ENCODE data around the gene FUZ. TPM values are rescaled to one million over a fixed set of nuclear protein-coding genes. Genes with fewer than 3 reads are reported as not detected.

FUZ gene
- total RNA-seq, 1 donor from 2014 or later: 25.8 TPM

DNA sequence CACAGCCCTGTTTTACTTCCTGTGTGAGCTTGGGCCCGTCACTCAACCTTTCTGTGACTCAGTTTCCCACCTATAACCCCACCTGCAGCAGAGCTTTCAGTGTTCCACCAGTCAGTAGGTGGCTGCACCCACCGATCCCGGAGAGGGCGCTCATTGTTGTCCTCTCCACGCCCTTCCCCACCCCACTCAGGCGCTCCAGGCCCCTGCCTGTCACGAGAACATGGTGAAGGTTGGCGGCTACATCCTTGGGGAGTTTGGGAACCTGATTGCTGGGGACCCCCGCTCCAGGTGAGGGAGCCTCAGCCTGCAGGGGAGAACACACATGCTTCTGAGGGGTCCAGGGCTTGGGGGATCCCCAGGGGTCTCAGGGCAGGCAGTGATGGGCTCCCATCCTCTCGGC lies 12.3 kb downstream of the FUZ start:
- Mint-ChIP-seq H3K27ac (no peak overlapping the region), H3K36me3 (peaks cover 36% of the 10 kb centered on the region), H3K27me3 (ENCODE audit: low read depth) (no peaks in the 10 kb centered on the region), H3K4me3 (no peak overlapping the region), H3K4me1 (peaks cover 4% of the 10 kb centered on the region), H3K9me3 (no peaks in the 10 kb centered on the region)
- TF ChIP-seq, protein P1, sequence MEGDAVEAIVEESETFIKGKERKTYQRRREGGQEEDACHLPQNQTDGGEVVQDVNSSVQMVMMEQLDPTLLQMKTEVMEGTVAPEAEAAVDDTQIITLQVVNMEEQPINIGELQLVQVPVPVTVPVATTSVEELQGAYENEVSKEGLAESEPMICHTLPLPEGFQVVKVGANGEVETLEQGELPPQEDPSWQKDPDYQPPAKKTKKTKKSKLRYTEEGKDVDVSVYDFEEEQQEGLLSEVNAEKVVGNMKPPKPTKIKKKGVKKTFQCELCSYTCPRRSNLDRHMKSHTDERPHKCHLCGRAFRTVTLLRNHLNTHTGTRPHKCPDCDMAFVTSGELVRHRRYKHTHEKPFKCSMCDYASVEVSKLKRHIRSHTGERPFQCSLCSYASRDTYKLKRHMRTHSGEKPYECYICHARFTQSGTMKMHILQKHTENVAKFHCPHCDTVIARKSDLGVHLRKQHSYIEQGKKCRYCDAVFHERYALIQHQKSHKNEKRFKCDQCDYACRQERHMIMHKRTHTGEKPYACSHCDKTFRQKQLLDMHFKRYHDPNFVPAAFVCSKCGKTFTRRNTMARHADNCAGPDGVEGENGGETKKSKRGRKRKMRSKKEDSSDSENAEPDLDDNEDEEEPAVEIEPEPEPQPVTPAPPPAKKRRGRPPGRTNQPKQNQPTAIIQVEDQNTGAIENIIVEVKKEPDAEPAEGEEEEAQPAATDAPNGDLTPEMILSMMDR (IDR thresholded peaks at IDR 0.05; ENCODE audit: unreplicated experiment): no peak
- DNase-seq (ENCODE audit: low spot score in 2 of 2, unreplicated experiment in 2 of 2): no peak

DNA sequence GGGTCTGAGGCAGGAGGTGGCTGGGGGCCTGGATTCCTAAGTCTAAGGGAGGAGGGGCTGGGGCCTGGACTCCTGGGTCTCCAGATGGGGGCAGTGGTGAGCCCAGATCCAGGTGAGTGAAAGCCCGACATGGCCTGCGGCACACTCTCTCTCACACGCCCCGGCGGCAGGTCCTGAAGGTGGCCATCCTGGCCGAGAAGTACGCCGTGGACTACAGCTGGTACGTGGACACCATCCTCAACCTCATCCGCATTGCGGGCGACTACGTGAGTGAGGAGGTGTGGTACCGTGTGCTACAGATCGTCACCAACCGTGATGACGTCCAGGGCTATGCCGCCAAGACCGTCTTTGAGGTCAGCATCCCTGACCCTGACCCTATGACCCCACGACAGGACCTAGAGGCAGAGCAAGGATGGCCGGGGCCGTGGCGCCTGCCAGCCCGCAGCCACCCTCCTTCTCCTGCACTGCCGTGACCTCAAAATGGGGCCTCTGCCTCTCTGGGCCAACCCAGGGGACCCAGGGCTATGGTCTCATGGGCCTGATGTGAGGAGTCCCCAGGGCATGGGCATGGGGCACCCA lies 13.2 kb downstream of the FUZ start:
- H3K27ac Mint-ChIP-seq: no peak overlapping the region
- H3K9me3 Mint-ChIP-seq: no peaks in the 10 kb centered on the region
- H3K27me3 Mint-ChIP-seq (ENCODE audit: low read depth): no peaks in the 10 kb centered on the region
- H3K36me3 Mint-ChIP-seq: peaks cover 38% of the 10 kb centered on the region
- TF ChIP-seq, protein P1 (IDR thresholded peaks at IDR 0.05; ENCODE audit: unreplicated experiment): no peak
- peaks cover 4% of the 10 kb centered on the region for H3K4me1 Mint-ChIP-seq
- DNase-seq (ENCODE audit: low spot score in 2 of 2, unreplicated experiment in 2 of 2): no peak
- no peak overlapping the region for H3K4me3 Mint-ChIP-seq

DNA sequence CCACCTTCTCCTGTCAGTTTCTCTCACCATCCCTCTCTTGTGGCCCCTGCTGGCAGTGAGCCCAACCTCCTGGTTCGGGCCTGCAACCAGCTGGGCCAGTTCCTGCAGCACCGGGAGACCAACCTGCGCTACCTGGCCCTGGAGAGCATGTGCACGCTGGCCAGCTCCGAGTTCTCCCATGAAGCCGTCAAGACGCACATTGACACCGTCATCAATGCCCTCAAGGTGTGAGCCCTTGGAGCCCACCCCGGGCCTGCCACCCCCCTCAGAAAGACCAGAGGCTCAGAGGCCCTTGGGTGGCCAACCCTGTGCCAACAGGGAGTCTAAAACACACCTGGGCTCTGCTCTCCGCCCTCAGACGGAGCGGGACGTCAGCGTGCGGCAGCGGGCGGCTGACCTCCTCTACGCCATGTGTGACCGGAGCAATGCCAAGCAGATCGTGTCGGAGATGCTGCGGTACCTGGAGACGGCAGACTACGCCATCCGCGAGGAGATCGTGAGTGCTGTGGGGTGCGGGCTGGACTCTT lies 13.8 kb downstream of the FUZ start:
- no peak for DNase-seq (ENCODE audit: low spot score in 2 of 2, unreplicated experiment in 2 of 2)
- no peaks in the 10 kb centered on the region for H3K27me3 Mint-ChIP-seq (ENCODE audit: low read depth)
- no peaks in the 10 kb centered on the region for H3K9me3 Mint-ChIP-seq
- H3K36me3 Mint-ChIP-seq: peaks cover 39% of the 10 kb centered on the region
- no peak overlapping the region for H3K27ac Mint-ChIP-seq
- H3K4me1 Mint-ChIP-seq: peaks cover 4% of the 10 kb centered on the region
- H3K4me3 Mint-ChIP-seq: no peak overlapping the region
- TF ChIP-seq, protein P1 (IDR thresholded peaks at IDR 0.05; ENCODE audit: unreplicated experiment): no peak

DNA sequence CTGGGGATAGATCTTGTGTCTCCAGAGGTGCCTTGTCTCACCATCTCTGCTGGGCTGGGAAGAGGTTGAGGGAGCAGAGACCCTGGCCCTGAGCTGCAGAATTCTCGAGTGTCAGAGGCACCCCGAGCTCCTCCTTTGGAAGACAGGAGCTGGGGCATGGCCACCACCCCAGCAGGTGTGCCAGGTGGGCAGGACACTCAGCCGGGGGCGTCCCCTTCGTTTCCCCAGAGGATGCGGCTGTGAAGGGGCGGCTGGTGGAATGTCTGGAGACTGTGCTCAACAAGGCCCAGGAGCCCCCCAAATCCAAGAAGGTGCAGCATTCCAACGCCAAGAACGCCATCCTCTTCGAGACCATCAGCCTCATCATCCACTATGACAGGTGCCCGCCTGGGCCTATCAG lies 14.5 kb downstream of the FUZ start:
- DNase-seq (ENCODE audit: low spot score in 2 of 2, unreplicated experiment in 2 of 2): no peak
- Mint-ChIP-seq H3K36me3 (peaks cover 38% of the 10 kb centered on the region), H3K27ac (no peak overlapping the region), H3K27me3 (ENCODE audit: low read depth) (no peaks in the 10 kb centered on the region), H3K9me3 (no peaks in the 10 kb centered on the region), H3K4me1 (peaks cover 4% of the 10 kb centered on the region), H3K4me3 (no peak overlapping the region)
- TF ChIP-seq, protein P1 (IDR thresholded peaks at IDR 0.05; ENCODE audit: unreplicated experiment): no peak

DNA sequence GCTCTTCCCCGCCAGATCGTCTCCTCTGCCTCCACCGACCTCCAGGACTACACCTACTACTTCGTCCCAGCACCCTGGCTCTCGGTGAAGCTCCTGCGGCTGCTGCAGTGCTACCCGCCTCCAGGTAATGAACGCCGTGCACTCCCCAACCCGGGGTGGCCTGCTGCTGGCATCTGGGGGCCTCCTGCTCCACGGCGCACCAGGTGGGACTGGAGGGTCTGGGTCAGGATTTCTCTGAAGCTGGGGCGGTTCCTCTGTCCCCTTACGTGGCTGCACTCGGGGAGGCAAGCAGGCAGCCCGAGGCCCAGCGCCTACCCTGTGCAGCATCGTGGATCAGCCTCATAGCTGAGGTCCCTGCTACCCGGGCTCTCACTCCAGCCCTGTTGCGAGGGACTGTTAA lies 17.5 kb downstream of the FUZ start:
- no peak overlapping the region for H3K27ac Mint-ChIP-seq
- TF ChIP-seq, protein P1 (IDR thresholded peaks at IDR 0.05; ENCODE audit: unreplicated experiment): no peak
- peaks cover 38% of the 10 kb centered on the region for H3K36me3 Mint-ChIP-seq
- H3K27me3 Mint-ChIP-seq (ENCODE audit: low read depth): no peaks in the 10 kb centered on the region
- no peaks in the 10 kb centered on the region for H3K9me3 Mint-ChIP-seq
- no peak overlapping the region for H3K4me3 Mint-ChIP-seq
- DNase-seq (ENCODE audit: low spot score in 2 of 2, unreplicated experiment in 2 of 2): no peak
- H3K4me1 Mint-ChIP-seq: no peaks in the 10 kb centered on the region

DNA sequence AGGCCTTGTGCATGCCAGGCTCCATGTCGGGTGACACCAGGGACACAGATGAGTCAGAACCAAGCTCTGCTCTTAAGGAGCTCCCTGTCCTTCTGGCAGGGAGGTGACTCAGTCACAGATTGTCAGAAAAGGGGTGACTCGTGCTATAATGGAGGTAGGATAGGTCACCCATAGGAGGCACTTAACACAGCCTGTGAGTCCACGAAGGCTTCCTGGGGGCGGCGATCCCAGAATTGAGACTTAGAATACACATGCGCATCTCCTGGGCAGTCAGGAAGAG lies 19.6 kb downstream of the FUZ start:
- DNase-seq (ENCODE audit: low spot score in 2 of 2, unreplicated experiment in 2 of 2): no peak
- H3K4me1 Mint-ChIP-seq: no peaks in the 10 kb centered on the region
- no peak overlapping the region for H3K27ac Mint-ChIP-seq
- no peaks in the 10 kb centered on the region for H3K27me3 Mint-ChIP-seq (ENCODE audit: low read depth)
- no peak overlapping the region for H3K4me3 Mint-ChIP-seq
- peaks cover 43% of the 10 kb centered on the region for H3K36me3 Mint-ChIP-seq
- TF ChIP-seq, protein P1 (IDR thresholded peaks at IDR 0.05; ENCODE audit: unreplicated experiment): no peak
- H3K9me3 Mint-ChIP-seq: no peaks in the 10 kb centered on the region

All from mesothelial cell of epicardium (in vitro differentiated cells).